Activated CD8-positive, alpha-beta memory T cell treated with anti-CD3 and anti-CD28 coated beads for 1 hour (primary cell): ENCODE measurements around the gene TRIAP1.
"Not testable (repeated sequence)": the region's sequence is repeated elsewhere in the genome, so short reads cannot be mapped to it uniquely, and the experiment has no call there.

Experiments
- DNase-seq, 2 donors: peaks; one replicate each; pipeline ENCODE4 v3.0.0-alpha.2; 2020; ENCODE audit warnings: low read depth in 1 of 2; ENCODE audit errors: extremely low read depth in 1 of 2

The TRIAP1 gene

DNA sequence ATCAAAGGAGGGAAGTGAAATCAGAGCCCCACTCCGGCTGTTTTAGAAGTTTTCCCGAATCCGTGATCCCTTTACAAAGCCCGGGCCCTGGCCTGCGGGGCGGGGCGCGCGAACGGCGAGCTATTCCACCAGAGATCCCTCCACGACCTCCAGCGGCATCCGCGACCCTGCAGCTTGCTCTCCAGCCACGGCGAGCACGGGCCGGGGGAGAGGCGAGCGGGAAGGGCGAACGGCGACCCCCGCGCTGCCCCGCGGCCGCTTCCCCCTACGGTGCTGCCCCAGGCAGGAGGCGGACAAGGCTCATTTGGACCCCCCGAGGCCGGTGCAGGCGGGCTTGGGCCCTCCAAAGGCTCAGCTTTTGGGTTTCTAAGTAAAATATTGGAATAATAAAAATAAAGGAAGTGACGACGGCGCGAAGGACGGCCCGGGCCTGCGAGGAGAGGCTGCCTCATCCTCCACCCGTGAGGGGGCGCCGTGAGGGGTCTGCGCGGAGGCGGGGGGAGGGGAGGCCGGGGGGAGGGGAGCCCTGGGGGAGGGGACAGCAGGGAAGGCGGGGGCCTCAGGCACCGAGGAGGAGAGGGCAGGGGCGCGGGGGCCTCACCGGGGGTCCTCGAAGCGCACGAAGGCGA, 22.8 kb upstream of the TRIAP1 start:
- DNase-seq: peak in 1 of 2 donors; percentile 25

DNA sequence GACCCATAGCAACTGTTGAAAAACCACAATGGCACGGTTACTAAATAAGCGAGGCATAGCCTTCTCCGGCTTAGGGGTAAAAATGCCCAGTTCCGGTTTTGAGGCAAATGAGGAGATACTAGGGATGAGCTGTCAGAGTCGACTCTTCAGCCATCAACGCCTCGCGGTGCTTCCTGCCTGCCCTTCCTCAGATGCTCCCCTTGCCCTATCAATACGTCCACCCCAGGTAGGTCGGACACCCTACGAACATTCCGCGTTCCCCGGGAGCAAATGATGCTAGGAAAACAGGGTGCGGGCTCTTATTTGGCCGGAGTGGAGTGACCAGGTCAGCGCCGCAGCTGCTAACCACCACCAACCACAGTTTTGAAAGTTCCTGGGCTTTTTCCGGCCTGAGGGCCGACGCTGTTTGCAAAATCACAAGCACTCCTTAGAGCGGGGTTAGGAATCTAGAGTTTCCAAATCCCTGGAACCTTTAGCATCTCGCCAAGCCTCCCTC, 22.2 kb upstream of the TRIAP1 start:
- DNase-seq: no peak

- DNase-seq: no peak
Measured at GRCh38 chr12:120467439-120467838, 21.3 kb upstream of the TRIAP1 start.

DNA sequence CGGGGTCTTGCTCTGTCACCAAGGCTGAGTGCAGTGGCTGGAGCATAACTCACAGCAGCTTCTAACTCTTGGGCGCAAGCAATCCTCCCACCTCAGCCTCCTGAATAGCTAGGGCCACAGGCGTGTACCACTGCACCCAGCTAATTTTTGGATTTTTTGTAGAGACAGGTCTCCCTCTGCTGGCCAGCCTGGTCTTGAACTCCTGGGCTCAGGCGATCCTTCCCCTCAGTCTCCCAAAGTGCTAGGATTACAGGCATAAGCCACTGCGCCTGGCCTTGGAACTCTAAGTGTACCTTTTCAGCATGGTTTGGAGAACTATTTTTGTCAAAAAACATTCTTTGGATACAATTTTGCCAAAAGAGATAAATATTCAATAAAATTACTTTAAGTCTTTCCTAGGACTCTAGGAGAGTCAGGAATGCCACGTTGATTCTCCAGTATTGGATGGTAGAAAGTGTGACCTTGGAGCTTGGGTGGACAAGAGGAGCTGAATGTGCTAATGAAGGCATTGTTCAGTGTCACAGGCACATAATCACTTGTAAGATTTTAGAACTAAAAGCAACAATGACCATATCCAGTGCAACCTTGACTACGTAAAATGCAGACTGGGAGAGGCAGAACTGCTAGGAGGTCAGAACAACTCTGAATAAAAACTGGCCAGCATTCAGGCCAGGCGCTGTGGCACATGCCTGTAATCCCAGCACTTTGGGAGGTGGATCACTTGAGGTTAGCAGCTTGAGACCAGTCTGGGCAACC, 20.6 kb upstream of the TRIAP1 start:
- DNase-seq: no peak

GRCh38 chr12:120465756-120466155, 19.6 kb upstream of the TRIAP1 start:
- no peak for DNase-seq

DNA sequence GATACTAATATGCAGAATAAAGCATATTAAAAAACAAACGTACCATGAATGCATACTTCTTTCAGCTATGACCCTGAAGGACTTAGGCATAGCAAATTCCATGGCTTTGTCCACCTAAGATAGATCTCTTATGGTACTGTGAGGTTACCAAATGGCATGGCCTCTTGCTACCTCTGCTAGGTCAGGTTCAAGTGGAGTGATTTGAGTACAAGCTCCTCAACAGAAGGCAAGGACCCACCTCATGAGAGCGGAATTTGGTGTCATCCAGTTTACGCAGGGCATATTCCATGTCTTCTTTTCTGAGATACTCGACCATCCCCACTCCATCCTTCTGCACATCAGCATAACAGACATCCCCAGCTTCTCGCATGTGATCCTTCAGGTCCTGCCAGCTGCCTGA, 17.5 kb upstream of the TRIAP1 start:
- DNase-seq: no peak

DNA sequence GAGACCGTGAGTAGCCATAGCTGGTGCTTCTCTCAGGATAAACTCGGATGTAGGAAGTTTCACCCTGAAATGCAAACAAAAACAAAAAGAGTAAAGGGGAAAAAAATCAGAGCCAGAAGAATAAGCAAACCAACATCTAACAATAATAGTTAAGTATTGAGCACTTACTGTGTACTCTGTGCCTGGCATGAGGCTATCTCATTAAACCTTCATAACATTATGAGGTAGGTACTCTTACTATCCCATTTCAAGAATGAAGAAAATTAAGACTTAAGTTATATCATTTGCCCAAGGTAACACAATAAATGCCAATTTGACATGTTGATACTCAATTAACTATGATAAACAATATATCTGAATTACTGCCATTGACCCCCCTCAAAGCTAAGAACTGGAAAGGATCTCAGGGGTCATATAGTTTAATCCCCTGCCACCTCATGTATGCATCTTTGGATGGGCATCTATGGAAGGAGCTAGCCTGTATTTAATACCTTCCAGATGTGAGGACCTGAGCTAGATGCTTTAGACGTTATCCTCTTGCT, 16.0 kb upstream of the TRIAP1 start:
- no peak for DNase-seq

DNA sequence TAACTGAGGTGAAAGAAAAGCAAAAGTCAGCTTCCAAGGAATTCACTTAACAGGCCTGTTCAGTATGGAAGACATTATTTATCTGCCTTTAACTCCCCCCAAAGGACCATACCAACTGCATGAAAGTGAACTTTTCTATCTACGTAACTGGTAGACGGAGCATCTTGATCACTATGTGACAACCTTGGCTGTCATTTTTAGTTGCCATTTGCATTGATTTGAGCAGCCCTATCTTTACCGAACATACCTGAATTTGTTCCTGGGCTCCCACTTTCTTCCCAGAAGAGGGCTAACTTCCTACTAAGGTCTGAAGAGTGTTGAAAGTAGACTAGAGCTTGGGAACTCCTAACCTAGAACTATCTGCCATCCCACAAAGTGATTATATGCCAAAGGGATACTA, 14.0 kb upstream of the TRIAP1 start:
- no peak for DNase-seq

DNA sequence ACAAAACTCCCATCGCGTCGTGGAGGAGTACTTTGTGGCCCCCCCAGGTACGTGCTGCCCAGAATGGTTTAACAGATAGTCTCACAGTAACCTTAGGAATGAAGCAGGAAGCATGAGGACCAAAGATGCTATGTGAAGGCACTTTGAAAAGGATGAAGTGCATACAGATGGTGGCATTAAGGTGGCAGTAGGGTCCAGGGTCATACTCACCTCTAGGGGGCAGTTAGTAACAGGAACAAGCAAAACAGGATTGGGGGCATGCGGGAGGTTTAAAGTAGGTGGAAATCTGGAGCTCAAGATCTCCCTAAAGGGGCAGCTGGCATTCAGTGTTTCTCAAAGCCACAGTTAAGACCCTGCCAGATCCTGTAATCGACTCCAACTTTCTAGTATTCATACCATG, 10.9 kb upstream of the TRIAP1 start:
- no peak for DNase-seq

DNA sequence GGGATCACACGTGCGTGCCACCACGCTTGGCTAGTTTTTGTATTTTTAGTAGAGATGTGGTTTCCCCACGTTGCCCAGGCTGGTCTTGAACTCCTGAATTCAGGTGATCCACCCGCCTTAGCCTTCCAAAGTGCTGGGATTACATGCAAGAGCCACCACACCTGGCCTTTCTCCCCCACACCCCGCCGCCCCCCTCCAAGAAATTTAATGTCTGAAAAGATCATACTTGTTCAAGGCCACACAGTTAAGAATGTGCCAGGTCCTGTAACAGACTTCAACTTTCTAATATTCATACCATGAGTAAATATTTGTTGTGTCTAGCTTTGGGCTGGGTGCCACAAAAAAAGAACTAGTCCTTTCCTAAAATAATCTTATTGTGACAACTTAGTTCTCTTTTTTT, 9.1 kb upstream of the TRIAP1 start:
- no peak for DNase-seq

DNA sequence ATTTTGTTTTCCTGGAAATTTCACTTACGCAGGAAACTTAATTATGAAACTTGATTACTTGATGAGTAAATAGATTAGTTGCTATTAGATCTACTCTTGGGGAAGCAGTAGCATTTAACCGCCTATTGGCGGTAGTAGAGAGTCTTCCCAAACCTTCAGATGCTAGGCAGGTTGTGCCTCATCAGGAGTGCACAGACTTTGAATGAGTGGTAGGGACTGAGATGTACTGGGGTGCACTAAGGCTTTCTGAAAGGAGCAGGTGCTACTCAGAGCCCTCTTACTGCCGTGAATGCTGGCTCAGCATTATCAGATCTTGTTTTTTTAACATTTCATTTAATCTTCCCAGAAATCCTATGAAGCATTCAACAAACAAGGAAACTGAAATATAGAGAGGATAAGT, 7.8 kb upstream of the TRIAP1 start:
- DNase-seq: no peak

GRCh38 chr12:120453060-120453750, 7.0 kb upstream of the TRIAP1 start:
- DNase-seq: no peak

GRCh38 chr12:120452524-120452923, 6.3 kb upstream of the TRIAP1 start:
- not testable (repeated sequence) for DNase-seq

GRCh38 chr12:120447992-120448391, 1.8 kb upstream of the TRIAP1 start:
- DNase-seq: no peak

- DNase-seq: not testable (repeated sequence)
Measured at GRCh38 chr12:120446844-120447178, 627 bp upstream of the TRIAP1 start.

DNA sequence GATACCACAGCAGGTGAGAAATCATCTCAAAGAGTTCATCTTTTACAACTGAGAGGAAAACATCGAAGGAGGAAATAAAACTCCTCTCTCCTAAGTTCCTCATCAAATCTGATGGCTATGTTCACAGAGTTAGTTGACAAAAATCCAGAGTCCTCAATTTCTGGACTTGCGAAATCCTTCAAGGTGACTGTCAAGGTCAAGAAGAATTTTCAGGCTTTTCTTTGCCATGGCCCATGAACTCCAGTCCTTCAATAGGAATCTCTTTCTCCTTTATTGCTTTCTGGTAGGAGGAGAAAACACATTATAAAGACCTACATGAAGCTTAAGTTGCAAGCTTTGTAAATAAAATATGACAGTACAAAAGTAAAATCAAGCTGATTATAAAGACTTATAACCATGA, 1.5 kb downstream of the TRIAP1 start:
- DNase-seq: no peak

DNA sequence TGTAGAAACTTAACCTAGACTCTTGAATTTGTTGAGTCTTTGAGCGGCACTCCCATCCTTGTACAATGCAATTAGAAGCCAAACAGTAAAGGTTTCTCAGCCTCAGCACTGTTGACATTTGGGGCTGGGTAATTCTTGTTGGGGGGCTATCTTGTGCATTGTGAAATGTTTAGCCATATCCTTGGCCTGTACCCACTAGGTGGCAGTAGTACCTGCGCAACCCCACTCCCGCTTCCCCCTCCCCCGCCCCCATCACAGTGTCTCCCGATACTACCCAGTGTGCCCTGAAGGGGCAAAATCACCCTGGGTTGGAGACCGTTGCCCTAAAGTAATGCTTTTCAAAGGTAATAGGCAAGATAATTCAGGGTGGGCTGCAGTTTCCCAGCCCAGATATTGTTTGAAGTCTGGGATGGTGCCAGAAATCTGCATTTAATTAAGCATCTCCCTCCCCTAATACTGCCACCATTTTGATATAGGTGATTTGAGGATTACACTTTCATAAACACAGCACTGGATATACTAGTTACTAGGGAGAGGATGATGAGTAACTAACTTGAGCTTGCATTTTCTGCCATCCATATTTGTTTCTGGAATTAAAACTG, 6.4 kb downstream of the TRIAP1 start:
- DNase-seq: peak; percentile 52 to 56

DNA sequence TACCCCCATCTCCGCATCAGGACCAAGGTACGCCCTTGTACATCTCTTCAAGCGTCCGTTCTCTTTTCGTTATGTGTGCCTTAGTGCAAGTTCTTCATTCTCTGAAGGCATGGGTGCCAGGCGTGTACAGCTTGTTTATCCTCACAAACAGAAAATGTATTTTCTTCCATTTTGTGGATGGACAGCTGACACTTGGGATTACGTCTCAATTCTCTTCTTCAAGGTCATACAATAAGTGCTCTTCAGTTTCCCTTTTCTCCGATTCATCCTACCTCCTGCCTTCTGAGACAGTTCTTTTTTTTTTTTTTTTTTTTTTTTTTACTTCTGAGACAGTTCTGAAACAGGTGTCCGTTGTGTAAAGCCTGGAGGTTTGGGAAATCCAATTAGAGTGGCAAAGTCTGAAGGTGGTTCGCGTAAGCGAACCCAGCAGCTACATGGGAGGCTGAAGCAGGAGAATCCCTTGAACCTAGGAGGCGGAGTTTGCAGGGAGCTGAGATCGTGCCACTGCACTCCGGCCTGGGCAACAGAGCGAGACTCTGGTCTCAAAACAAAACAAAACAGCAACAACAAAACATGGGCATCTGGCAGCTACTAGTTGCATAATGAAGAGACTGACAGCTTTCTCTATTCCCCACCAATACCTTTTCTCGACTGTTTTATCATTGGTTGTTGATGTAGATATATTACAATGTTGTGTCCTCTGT, 7.5 kb downstream of the TRIAP1 start:
- no peak for DNase-seq

DNA sequence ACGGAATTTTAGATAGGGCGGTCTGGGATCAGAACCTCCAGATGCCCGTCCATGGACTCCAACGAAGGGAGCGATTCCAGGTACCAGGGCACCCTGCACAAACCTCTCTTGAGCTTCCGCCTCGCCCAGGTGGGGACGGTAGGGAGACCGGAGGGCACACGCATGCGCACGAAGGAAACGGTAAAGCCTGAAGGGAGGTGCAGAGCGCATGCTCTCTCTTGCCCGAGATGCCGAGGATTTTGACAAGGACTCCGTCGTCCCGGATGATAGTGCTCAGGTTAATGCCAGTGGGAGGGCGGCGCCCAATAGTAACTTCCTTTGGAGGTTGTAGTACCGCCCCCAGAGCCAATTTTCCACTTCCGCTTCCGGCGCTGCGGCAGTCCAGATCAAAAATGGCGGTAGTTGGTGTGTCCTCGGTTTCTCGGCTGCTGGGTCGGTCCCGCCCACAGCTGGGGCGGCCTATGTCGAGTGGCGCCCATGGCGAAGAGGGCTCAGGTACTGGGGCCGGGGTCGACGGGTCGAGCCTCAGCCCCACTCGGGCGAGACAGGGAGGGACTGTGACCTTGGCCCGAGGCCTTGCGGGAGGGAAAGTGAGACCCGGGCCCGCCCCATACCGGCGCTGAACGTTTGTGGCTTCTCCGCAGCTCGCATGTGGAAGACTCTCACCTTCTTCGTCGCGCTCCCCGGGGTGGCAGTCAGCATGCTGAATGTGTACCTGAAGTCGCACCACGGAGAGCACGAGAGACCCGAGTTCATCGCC, 8.3 kb downstream of the TRIAP1 start, which contains the start of gene COX6A1:
TSS of gene COX6A1 (plus strand) at position 379 of the 760 bp plus-strand sequence. CDS start at position 393, 14 bp downstream.
- peak; percentile 93 to 97 for DNase-seq
